WERI-Rb-1 (cell line): Measurements from ENCODE around the gene NR6A1.

ENCODE experiments used
- DNase-seq: peaks from one replicate; pipeline ENCODE4 v3.0.0-alpha.2; 2020
- H3K27ac ChIP-seq: fragments of 250-450 bp; sonication (Bioruptor Pico); 2 replicates; pipeline ENCODE4 v1.5.1; 2020; ENCODE audit warnings: mild to moderate bottlenecking, moderate library complexity
- H3K27me3 ChIP-seq: fragments of 250-450 bp; sonication (Bioruptor Pico); 2 replicates; pipeline ENCODE4 v1.5.1; 2021; ENCODE audit warnings: mild to moderate bottlenecking, low read depth, moderate library complexity; ENCODE audit not compliant: insufficient read depth, severe bottlenecking
- H3K36me3 ChIP-seq: fragments of 250-450 bp; sonication (Bioruptor Pico); 2 replicates; pipeline ENCODE4 v1.5.1; 2020; ENCODE audit warnings: mild to moderate bottlenecking, moderate library complexity
- H3K4me3 ChIP-seq: 2 replicates; pipeline ENCODE4 v1.5.1; 2011; ENCODE audit warnings: low read depth, mild to moderate bottlenecking, control low read depth, low read length
- H3K9me3 ChIP-seq: fragments of 250-450 bp; sonication (Bioruptor Pico); 2 replicates; pipeline ENCODE4 v1.5.1; 2021; ENCODE audit warnings: mild to moderate bottlenecking, moderate library complexity; ENCODE audit not compliant: severe bottlenecking
- CTCF ChIP-seq: IDR thresholded peaks from 2 replicates; pipeline ENCODE4 v1.5.1; 2011; ENCODE audit warnings: low read depth, mild to moderate bottlenecking, control low read depth, inconsistent platforms, low read length

NR6A1 gene

DNA sequence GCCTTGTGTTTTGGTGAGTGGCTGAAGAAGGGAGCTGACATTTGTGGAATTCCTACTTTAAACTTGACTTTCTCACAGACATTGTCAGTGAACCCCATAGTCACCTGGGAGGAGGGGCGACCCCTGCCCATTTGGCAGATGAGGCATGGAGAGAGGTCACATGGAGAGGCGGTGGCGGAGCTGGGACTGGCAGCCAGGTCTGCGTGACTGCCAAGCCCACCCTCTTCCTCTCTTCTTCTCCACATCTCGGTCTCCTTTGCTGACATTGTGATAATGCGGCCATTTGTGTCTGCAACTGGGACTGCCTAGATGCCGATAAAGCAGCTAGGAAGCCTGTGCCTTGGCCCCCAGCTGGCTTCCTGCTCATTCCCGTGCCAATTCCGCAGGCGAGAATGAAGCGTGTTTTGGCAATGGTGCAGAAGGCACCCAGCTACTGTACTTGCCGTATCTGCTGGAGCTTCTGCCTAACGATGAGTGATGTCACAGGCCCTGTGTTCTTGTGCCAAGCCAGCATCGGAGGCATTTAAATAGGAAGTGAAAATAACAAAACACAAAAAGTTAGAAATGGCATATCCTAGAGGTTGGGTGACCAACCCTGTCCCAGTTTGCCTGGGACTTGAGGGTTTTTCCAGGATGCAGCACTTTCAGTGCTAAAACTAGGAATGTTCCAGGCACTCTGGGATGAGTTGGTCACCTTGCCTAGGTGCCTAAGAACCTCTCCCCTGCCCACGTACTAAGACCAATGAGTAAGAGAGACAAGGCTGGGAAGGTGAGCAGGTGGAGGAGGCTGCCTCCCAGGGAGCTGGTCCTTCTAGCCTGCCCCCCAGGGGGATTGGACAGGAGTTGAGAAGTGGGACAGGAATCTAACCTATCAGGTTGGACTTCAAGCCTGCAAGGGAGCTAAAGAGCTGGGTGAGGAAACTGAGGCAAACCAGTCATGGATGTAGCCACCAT is 29.5 kb upstream of the NR6A1 start:
- H3K36me3 ChIP-seq: peaks cover 18% of the 10 kb centered on the region
- no peak overlapping the region for H3K4me3 ChIP-seq
- H3K27me3 ChIP-seq: no peaks in the 10 kb centered on the region
- H3K9me3 ChIP-seq: no peaks in the 10 kb centered on the region
- H3K27ac ChIP-seq: no peak overlapping the region
- no peak for TF ChIP-seq CTCF
- DNase-seq: no peak

DNA sequence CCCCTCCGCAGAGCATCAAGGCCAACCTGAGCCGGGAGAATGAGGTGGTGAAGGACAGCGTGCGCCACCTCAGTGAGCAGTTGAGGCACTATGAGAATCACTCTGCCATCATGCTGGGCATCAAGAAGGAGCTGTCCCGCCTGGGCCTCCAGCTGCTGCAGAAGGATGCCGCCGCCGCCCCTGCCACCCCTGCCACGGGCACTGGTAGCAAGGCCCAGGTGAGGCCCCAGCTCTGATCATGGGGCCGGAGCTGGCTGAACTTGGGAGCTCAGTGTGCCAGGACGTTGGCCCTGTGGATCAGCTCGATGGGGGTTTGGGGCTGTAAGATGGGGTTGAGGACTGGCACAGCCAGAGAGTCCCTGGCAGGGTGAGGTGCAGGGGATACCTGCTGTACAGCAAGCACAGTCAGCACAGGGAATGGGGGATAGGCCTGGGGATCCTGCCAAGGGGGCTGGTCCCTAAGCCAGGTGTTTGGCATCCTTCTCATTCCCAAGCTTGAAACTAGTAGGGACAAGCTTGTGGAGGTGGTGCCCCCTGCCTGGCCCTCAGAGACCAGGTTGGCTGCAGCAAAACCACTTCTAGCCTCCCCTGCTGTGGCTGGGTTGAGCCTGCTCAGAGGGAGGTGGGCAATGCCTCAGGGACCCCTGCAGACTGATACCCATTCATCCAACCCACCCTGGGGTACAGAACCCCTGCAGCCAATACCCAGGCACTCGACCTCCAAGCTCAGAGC is 28.3 kb upstream of the NR6A1 start:
- H3K36me3 ChIP-seq: peaks cover 15% of the 10 kb centered on the region
- TF ChIP-seq CTCF: no peak
- no peak overlapping the region for H3K27ac ChIP-seq

GRCh38 chr9:124797343-124798103 is 26.4 kb upstream of the NR6A1 start:
- Histone ChIP-seq H3K4me3 (no peak overlapping the region), H3K27me3 (no peaks in the 10 kb centered on the region), H3K36me3 (peaks cover 13% of the 10 kb centered on the region), H3K9me3 (no peaks in the 10 kb centered on the region), H3K27ac (no peak overlapping the region)
- TF ChIP-seq CTCF: no peak
- no peak for DNase-seq

More for the DNA sequence above, 28.3 kb upstream of the NR6A1 start:
- no peak for DNase-seq
- H3K4me3 ChIP-seq: no peak overlapping the region
- no peaks in the 10 kb centered on the region for H3K27me3 ChIP-seq
- H3K9me3 ChIP-seq: no peaks in the 10 kb centered on the region

DNA sequence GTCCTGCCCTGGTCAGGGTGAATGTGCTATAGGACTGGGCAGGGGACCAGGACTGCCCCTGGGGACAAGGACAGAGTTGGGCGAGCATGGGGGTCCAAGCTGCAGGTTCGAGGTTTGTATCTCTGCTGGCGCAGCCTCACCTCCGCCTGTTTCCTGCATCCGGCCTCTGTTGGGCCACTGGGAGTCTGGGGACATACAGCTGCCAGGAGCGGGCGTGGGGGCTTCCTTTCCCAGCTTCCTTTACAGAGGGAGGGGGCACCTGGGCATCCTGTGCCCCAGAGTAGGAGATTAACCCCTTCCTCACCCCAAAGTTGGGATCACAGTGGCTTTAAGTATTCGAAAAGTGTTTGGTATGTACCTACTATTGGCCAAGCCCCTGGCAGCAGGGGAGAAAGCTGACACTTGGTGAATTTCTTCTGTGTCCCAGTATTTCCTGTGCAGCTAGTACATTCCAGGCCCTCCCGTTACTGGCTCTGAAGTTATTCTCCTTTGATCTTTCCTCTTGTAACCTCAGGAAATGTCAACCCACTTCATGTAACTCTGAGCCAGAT is 24.8 kb upstream of the NR6A1 start:
- DNase-seq: no peak
- Histone ChIP-seq H3K27ac (no peak overlapping the region), H3K9me3 (no peaks in the 10 kb centered on the region), H3K27me3 (no peaks in the 10 kb centered on the region), H3K4me3 (no peak overlapping the region), H3K36me3 (peaks cover 18% of the 10 kb centered on the region)
- TF ChIP-seq CTCF: no peak

DNA sequence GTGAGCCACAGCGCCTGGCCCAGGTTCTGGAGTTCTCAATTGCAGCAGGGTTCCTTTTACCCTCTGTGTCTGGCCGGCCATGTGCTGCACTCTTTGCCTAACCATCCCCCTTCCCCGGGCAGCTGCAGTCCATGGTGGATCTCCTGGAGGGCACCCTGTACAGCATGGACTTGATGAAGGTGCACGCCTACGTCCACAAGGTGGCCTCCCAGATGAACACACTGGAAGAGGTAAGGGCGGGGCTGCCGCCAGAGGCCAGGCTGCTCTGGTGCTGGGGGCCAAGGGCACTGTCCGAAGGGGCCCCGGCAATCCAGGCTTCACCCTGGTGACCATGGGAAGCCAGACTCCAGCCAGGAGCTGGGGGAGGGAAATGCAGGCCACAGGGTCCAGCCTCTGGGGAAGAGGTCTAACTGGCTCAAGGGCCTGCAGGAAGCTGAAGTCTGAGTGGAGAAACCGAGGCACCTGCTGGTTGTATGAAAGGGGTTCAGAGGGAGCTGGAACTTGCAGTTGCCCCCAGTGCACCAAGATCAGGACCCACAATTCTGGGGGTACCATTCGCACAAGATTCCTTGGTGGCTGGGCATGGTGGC is 23.9 kb upstream of the NR6A1 start:
- Histone ChIP-seq H3K4me3 (no peak overlapping the region), H3K27ac (peak overlapping the region; percentile 34; the same call in 1 of the 2 replicates), H3K27me3 (no peaks in the 10 kb centered on the region), H3K36me3 (peaks cover 18% of the 10 kb centered on the region), H3K9me3 (no peaks in the 10 kb centered on the region)
- peak; percentile 89 for DNase-seq
- peak; percentile 83 for TF ChIP-seq CTCF
